LNCAP (cell line): ENCODE measurements around the gene SFPQ.

Experiments
- CTCF ChIP-seq: fragments of 450-650 bp; IDR thresholded peaks from 2 replicates; pipeline ENCODE4 v1.5.1; 2017; ENCODE audit warnings: mild to moderate bottlenecking

SFPQ gene

GRCh38 chr1:35192853-35193664 is at the start of gene SFPQ:
Gene SFPQ, minus strand, starts transcription at chr1:35193145. Its CDS starts 96 bp downstream, at chr1:35193049.
- no peak for TF ChIP-seq CTCF

GRCh38 chr1:35231287-35231686 is 38.3 kb upstream of the SFPQ start:
- TF ChIP-seq CTCF = no peak

GRCh38 chr1:35229587-35230360 is 36.8 kb upstream of the SFPQ start:
- TF ChIP-seq CTCF = no peak

GRCh38 chr1:35226546-35226945 is 33.6 kb upstream of the SFPQ start:
- no peak for TF ChIP-seq CTCF

GRCh38 chr1:35223084-35223630 is 30.2 kb upstream of the SFPQ start:
- TF ChIP-seq CTCF = no peak

- no peak for TF ChIP-seq CTCF
These were observed 29.6 kb upstream of the SFPQ start for GRCh38 chr1:35222322-35223083.

- TF ChIP-seq CTCF = peak; percentile 33
These were observed 28.0 kb upstream of the SFPQ start for GRCh38 chr1:35220976-35221375.
